Fibroblast of pulmonary artery (primary cell): ENCODE data around the gene ARRB2.

Experiments used
- DNase-seq: peaks from one replicate; pipeline ENCODE4 v3.0.0-alpha.2; 2010; ENCODE audit warnings: low read depth
- H3K4me3 ChIP-seq: replicated peaks from 2 replicates; pipeline ENCODE4 v1.5.1; 2011; ENCODE audit warnings: low read depth, mild to moderate bottlenecking, control low read depth, low read length, moderate library complexity
- CTCF ChIP-seq: IDR thresholded peaks from 2 replicates; pipeline ENCODE4 v1.5.1; 2011; ENCODE audit warnings: mild to moderate bottlenecking, control low read depth, low read length, inconsistent platforms; ENCODE audit errors: missing control alignments

The ARRB2 gene

GRCh38 chr17:4743898-4744297, 33.5 kb downstream of the ARRB2 start:
- TF ChIP-seq CTCF = no peak
- no peak overlapping the region for H3K4me3 ChIP-seq
- no peak for DNase-seq

GRCh38 chr17:4744999-4745969, 34.9 kb downstream of the ARRB2 start:
- no peak overlapping the region for H3K4me3 ChIP-seq
- no peak for TF ChIP-seq CTCF
- no peak for DNase-seq

GRCh38 chr17:4747847-4748246, 37.4 kb downstream of the ARRB2 start:
- H3K4me3 ChIP-seq = no peak overlapping the region
- DNase-seq = peak; percentile 11
- TF ChIP-seq CTCF = no peak

- TF ChIP-seq CTCF = no peak
- no peak overlapping the region for H3K4me3 ChIP-seq
- DNase-seq = peak; percentile 10
Measured at GRCh38 chr17:4748686-4749085, 38.3 kb downstream of the ARRB2 start.

GRCh38 chr17:4750606-4751005, 40.2 kb downstream of the ARRB2 start:
- H3K4me3 ChIP-seq = no peak overlapping the region
- DNase-seq = no peak
- TF ChIP-seq CTCF = no peak

GRCh38 chr17:4751932-4752331, 41.5 kb downstream of the ARRB2 start:
- DNase-seq = peak; percentile 73
- H3K4me3 ChIP-seq = no peak overlapping the region
- no peak for TF ChIP-seq CTCF

GRCh38 chr17:4753392-4753791, 43.0 kb downstream of the ARRB2 start:
- no peak for TF ChIP-seq CTCF
- no peak for DNase-seq
- no peak overlapping the region for H3K4me3 ChIP-seq
